Panc1 (cell line): Measurements from ENCODE around the gene HES3. TPM values are rescaled to one million over a fixed set of nuclear protein-coding genes. Genes with fewer than 3 reads are reported as not detected.
A peak's percentile ranks its signal among the peaks of the same experiment; 100 is the strongest.

Experiments
- ATAC-seq: fragments of 200-7000 bp; cut with Tn5 transposase; 2 replicates; pipeline ENCODE4 v1.9.1; 2020; ENCODE audit warnings: mild to moderate bottlenecking, moderate library complexity
- BruUV-seq: library from RNA; stranded (reverse); fragments of 400-500 nt; replicated peaks from 2 replicates; lab custom pipeline; 2021; lab: Mats Ljungman, UMichigan
- CTCF ChIA-PET: fragments of 300-600 bp; sonication (Branson Sonifier 250); formaldehyde crosslinking; loops from one replicate; lab custom pipeline; 2022; ENCODE audit warnings: antibody characterized with exemption; lab: Charles Lee
- POLR2A ChIA-PET: fragments of 300-600 bp; sonication (Branson Sonifier 250); formaldehyde crosslinking; loops from one replicate; lab custom pipeline; 2022; ENCODE audit warnings: antibody characterized with exemption; lab: Charles Lee
- DNase-seq: peaks from one replicate; pipeline ENCODE4 v3.0.0-alpha.2; 2010; ENCODE audit warnings: low read depth, low spot score
- H3K27ac ChIP-seq: 2 replicates; pipeline ENCODE4 v1.5.1; 2011; ENCODE audit warnings: mild to moderate bottlenecking, low read length, inconsistent platforms
- H3K27me3 ChIP-seq: fragments of 200-500 bp; sonication (Bioruptor generic); 2 replicates; pipeline ENCODE4 v1.6.0; 2014; ENCODE audit warnings: low read length, inconsistent platforms; ENCODE audit not compliant: control insufficient read depth, insufficient read depth
- H3K36me3 ChIP-seq: fragments of 200-500 bp; sonication (Bioruptor generic); 2 replicates; pipeline ENCODE4 v1.5.1; 2014; ENCODE audit warnings: inconsistent platforms, mild to moderate bottlenecking, low read length, moderate library complexity; ENCODE audit not compliant: control insufficient read depth, insufficient read depth
- H3K4me1 ChIP-seq: 2 replicates; pipeline ENCODE4 v1.5.1; 2011; ENCODE audit warnings: inconsistent platforms, mild to moderate bottlenecking, low read length, moderate library complexity; ENCODE audit not compliant: control insufficient read depth, insufficient read depth
- H3K4me3 ChIP-seq, 2 experiments: 2 replicates each; pipeline ENCODE4 v1.5.1; 2011 to 2012; ENCODE audit warnings: low read depth in 2 of 2, low read length in 2 of 2, mild to moderate bottlenecking in 2 of 2, inconsistent platforms in 1 of 2, moderate library complexity in 1 of 2
- H3K9me3 ChIP-seq: fragments of 200-500 bp; sonication (Bioruptor generic); 2 replicates; pipeline ENCODE4 v1.5.1; 2014; ENCODE audit warnings: low read depth, mild to moderate bottlenecking, inconsistent platforms, low read length, moderate library complexity; ENCODE audit not compliant: control insufficient read depth, insufficient read depth
- POLR2AphosphoS5 ChIP-seq: IDR thresholded peaks from 2 replicates; pipeline ENCODE4 v1.6.1; 2012; ENCODE audit warnings: mild to moderate bottlenecking, low read depth, low read length, moderate library complexity
- SIN3A ChIP-seq: IDR thresholded peaks from 2 replicates; pipeline ENCODE4 v1.6.1; 2012; ENCODE audit warnings: low read depth, mild to moderate bottlenecking, low read length, moderate library complexity, borderline replicate concordance; ENCODE audit not compliant: insufficient read depth
- TCF7L2 ChIP-seq: IDR thresholded peaks from 2 replicates; pipeline ENCODE4 v1.6.1; 2011; ENCODE audit warnings: mild to moderate bottlenecking, low read depth, low read length, inconsistent platforms
- in situ Hi-C: cut with HindIII; loops from 2 replicates; pipeline ENCODE4 v1.10.0; 2016; ENCODE audit warnings: low sequenced_read_pairs, low pct_unique_long_range_greater_than_20kb
- intact Hi-C: fragments of 100-400 bp; cut with micrococcal nuclease; formaldehyde crosslinking; loops from one replicate; pipeline ENCODE4 v1.10.0; 2022; ENCODE audit not compliant: unreplicated experiment
- total RNA-seq: library from RNA; stranded (reverse); gene quantifications from one replicate; pipeline ENCODE4 v1.2.1, GENCODE V29; 2021; ENCODE audit not compliant: unreplicated experiment
- TF ChIP-seq, protein P1 (sequence below): fragments of 450-650 bp; IDR thresholded peaks from 2 replicates; pipeline ENCODE4 v1.5.1; 2017; ENCODE audit warnings: mild to moderate bottlenecking
- TF ChIP-seq, protein P2 (sequence below), 2 experiments: IDR thresholded peaks; 2 replicates each; pipeline ENCODE4 v1.6.1; 2011 to 2012; ENCODE audit warnings: low read depth in 2 of 2, control low read depth in 1 of 2, low read length in 1 of 2, mild to moderate bottlenecking in 1 of 2, moderate library complexity in 1 of 2; ENCODE audit not compliant: insufficient read depth in 1 of 2

The HES3 gene
- total RNA-seq, 1 experiment from 2014 or later, result not detected

DNA sequence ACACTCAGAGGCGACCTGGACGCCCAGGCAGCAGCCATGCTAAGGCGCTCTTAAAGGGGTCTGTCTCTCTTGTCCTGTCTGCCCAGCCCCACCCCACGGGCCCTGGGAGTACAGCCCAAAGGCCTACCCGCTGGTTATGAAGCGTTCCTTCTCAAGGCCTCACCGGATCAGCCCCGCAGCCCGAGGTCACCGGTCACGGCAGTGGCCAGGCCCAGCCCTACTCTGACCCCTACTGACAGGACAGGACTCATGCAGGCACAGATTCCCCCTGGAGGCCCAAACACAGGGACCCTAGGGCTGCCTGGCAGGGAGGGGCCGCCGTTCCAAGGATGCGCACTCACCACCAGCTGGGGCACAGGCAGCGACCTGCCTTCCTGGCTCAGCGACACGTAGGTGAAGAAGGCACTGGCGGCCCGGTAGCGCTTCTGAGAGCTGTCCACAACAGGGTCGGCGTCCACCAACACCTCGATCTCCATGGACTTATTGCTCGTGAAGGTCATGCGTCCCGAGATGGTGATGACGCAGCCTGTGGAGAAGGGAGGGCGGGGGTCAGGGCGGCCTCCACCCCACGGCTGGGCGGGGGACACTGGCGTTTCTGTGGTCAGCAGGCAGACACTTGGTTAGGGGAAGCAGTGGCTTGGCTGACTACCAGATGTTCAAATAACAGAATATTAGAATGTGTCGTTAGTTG, 36.9 kb downstream of the HES3 start:
- H3K36me3 ChIP-seq, result no peaks in the 10 kb centered on the region
- peak; percentile 74 for ATAC-seq
- TF ChIP-seq TCF7L2 (no peak), POLR2AphosphoS5 (no peak), SIN3A (no peak)
- TF ChIP-seq, protein P1, sequence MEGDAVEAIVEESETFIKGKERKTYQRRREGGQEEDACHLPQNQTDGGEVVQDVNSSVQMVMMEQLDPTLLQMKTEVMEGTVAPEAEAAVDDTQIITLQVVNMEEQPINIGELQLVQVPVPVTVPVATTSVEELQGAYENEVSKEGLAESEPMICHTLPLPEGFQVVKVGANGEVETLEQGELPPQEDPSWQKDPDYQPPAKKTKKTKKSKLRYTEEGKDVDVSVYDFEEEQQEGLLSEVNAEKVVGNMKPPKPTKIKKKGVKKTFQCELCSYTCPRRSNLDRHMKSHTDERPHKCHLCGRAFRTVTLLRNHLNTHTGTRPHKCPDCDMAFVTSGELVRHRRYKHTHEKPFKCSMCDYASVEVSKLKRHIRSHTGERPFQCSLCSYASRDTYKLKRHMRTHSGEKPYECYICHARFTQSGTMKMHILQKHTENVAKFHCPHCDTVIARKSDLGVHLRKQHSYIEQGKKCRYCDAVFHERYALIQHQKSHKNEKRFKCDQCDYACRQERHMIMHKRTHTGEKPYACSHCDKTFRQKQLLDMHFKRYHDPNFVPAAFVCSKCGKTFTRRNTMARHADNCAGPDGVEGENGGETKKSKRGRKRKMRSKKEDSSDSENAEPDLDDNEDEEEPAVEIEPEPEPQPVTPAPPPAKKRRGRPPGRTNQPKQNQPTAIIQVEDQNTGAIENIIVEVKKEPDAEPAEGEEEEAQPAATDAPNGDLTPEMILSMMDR, result no peak; the same call in 1 of the 2 replicates
- TF ChIP-seq, protein P2, sequence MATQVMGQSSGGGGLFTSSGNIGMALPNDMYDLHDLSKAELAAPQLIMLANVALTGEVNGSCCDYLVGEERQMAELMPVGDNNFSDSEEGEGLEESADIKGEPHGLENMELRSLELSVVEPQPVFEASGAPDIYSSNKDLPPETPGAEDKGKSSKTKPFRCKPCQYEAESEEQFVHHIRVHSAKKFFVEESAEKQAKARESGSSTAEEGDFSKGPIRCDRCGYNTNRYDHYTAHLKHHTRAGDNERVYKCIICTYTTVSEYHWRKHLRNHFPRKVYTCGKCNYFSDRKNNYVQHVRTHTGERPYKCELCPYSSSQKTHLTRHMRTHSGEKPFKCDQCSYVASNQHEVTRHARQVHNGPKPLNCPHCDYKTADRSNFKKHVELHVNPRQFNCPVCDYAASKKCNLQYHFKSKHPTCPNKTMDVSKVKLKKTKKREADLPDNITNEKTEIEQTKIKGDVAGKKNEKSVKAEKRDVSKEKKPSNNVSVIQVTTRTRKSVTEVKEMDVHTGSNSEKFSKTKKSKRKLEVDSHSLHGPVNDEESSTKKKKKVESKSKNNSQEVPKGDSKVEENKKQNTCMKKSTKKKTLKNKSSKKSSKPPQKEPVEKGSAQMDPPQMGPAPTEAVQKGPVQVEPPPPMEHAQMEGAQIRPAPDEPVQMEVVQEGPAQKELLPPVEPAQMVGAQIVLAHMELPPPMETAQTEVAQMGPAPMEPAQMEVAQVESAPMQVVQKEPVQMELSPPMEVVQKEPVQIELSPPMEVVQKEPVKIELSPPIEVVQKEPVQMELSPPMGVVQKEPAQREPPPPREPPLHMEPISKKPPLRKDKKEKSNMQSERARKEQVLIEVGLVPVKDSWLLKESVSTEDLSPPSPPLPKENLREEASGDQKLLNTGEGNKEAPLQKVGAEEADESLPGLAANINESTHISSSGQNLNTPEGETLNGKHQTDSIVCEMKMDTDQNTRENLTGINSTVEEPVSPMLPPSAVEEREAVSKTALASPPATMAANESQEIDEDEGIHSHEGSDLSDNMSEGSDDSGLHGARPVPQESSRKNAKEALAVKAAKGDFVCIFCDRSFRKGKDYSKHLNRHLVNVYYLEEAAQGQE (IDR thresholded peaks at IDR 0.05; ENCODE audit: insufficient read depth in 1 of 2, low read depth in 2 of 2, low read length in 1 of 2), result 0 out of 4 replicates have a peak, but pooled peaks of 1 of the 2 experiments have one; percentile 14
- no peak for DNase-seq
- H3K27me3 ChIP-seq, result no peaks in the 10 kb centered on the region
- no peak overlapping the region for H3K27ac ChIP-seq
- ChIA-PET POLR2A (no interaction called here), CTCF (interaction anchor here (0.7 to 1.3 kb wide), 2 partner anchors 35 to 42 kb away, joined by 3 to 4 read pairs; no protein-coding TSS in a partner anchor)
- in situ Hi-C loops (no loop called here), intact Hi-C loops (no loop called here)
- no peaks in the 10 kb centered on the region for H3K9me3 ChIP-seq
- H3K4me1 ChIP-seq, result no peaks in the 10 kb centered on the region
- BruUV-seq, result no TSS peak
- no peak overlapping the region for H3K4me3 ChIP-seq

DNA sequence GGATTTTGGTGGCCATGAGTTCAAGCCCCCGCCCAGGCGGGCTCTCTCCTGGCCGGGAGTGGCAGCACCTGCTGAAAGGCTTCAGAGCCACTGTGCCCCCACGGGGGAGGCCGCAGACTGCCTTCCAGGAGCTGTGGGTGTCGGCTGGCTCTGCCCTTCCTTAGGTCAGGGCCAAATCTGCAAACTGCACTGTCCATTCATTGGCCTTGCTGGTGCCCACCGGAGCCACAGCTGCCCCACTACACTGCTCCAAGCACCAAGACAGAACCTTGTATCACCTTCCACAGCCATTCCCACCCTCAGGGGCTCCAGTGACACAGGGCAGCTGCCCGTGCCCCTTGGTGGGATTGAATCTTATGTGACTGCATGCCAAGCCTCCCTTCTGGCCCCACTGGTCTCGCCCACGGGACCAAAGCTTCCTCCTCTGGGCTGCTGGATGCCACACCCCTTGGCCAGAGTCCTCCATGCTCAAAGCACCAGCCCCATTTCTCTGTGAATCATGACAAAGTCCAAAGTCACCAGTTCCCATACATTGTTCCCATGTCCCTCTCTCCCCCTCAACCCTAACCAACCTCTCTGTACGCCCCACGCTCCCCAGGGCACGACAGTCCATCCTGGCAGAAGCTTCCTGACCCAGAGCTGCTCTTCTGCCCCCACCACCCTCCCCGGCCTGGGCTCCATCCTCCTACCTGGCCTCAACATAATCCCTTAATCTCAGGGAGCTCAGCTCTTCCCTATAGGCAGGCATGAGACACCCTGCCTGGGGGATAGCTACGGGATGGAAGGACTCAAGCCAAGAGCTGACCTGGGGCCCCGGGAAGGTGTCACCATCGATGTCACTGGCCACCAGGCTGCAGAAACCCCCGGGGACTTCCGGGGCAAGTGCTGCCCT, 37.8 kb downstream of the HES3 start:
- CTCF ChIA-PET, result interaction anchor here (0.5 to 1.3 kb wide), 2 partner anchors 20 to 35 kb away, joined by 4 to 6 read pairs; no protein-coding TSS in a partner anchor

More for the DNA sequence above, 37.8 kb downstream of the HES3 start:
- TF ChIP-seq, protein P1, result no peak
- TF ChIP-seq POLR2AphosphoS5, result no peak
- TF ChIP-seq, protein P2 (IDR thresholded peaks at IDR 0.05; ENCODE audit: insufficient read depth in 1 of 2, low read depth in 2 of 2, low read length in 1 of 2), result no peak
- no peak for TF ChIP-seq TCF7L2
- TF ChIP-seq SIN3A, result no peak
- no peaks in the 10 kb centered on the region for H3K4me1 ChIP-seq
- DNase-seq, result no peak
- POLR2A ChIA-PET, result no interaction called here
- no peak overlapping the region for H3K4me3 ChIP-seq
- no peaks in the 10 kb centered on the region for H3K9me3 ChIP-seq
- no peak for ATAC-seq
- no TSS peak for BruUV-seq
- H3K27ac ChIP-seq, result no peak overlapping the region
- intact Hi-C loops (no loop called here), in situ Hi-C loops (no loop called here)
- no peaks in the 10 kb centered on the region for H3K36me3 ChIP-seq
- no peaks in the 10 kb centered on the region for H3K27me3 ChIP-seq
